Activated CD8-positive, alpha-beta memory T cell treated with anti-CD3 and anti-CD28 coated beads, Interleukin-2, amount 50 U/mL, for 24 hours (primary cell): ENCODE results near the gene FRMD8.
"Not testable (repeated sequence)": the region's sequence is repeated elsewhere in the genome, so short reads cannot be mapped to it uniquely, and the experiment has no call there.

ENCODE experiments used
- DNase-seq: peaks from one replicate; pipeline ENCODE4 v3.0.0-alpha.2; 2020; ENCODE audit errors: extremely low read depth

Gene FRMD8

GRCh38 chr11:65435981-65436411 is 49.6 kb downstream of the FRMD8 start:
- DNase-seq, result no peak

GRCh38 chr11:65436412-65437032 is 50.1 kb downstream of the FRMD8 start:
- DNase-seq, result no peak

DNA sequence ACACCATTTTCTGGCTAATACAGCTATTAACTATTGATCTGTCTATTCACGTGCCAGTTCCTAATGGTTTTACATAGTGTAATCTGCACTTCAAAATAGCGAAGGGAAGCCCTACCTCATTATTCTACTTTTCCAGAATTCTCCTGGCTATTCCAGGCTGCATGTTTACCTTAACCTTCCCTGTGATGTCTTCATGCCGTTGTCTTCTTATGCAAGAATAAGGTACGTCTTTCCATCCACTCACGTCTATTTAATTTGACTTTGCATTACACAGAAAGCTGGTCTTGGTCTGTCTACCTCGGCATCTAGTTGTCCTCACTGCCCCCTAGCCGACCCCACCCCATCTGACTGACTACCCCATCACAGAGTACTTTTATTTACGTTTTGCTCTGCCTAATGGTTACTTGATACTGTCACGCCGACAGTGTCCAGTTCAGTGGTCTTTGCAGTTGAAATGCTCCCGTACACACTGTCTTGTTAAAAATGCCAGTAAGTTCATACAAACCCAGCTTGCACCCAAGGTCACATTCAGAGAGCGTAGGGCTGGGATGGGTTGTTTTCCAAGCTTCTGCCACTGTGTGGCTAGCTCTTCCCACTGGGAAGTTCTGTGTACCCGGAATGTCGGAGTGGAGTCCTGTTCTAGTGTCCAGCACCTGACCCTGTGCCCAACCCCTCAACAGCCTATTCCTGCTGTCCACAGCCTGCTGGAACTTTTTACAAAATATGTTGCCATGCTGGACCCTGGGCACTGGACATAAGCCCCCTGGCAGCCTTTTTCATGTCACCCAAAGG is 51.2 kb downstream of the FRMD8 start:
- no peak for DNase-seq

DNA sequence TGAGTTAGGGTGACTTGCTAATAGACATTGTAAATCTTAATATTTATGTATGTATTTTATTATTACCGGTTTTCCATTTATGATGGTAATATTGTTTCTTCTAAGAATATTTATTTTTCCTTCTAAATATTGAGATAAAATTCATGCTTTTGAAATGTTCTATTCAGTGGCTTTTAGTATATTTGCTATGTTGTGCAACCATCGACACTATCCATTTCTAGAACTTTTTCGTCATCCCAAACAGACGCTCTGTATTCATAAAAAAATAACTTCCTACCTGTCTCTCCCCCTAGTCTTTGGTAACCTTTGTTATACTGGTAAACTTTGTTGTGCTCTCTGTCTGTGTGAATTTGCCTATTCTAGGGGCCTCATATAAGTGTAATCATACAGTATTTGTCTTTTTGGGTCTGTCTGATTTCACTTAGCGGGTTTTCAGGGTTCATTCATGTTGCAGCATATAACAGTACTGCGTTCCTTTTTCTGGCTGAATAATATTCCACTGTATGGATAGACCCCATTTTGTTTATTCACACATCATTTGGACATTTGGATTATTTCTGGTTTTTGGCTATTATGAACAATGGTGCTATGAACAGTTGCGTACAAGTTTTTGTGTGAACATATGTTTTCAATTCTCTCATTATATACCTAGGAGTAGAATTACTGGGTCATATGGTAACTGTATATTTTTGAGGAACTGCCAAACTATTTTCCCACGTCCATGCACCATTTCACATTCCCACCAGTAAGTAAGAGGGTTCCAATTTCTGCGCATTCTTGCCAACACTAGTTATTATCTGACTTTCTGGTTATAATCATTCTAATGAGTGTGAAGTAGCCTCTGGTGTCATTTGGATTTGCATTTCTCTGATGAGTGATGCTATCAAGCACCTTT is 52.1 kb downstream of the FRMD8 start:
- DNase-seq, result no peak

- DNase-seq, result no peak
Measured at GRCh38 chr11:65439331-65440181, 53.1 kb downstream of the FRMD8 start.

GRCh38 chr11:65440831-65441499 is 54.5 kb downstream of the FRMD8 start:
- DNase-seq, result no peak

- no peak for DNase-seq
Measured at GRCh38 chr11:65442842-65443331, 56.5 kb downstream of the FRMD8 start.

DNA sequence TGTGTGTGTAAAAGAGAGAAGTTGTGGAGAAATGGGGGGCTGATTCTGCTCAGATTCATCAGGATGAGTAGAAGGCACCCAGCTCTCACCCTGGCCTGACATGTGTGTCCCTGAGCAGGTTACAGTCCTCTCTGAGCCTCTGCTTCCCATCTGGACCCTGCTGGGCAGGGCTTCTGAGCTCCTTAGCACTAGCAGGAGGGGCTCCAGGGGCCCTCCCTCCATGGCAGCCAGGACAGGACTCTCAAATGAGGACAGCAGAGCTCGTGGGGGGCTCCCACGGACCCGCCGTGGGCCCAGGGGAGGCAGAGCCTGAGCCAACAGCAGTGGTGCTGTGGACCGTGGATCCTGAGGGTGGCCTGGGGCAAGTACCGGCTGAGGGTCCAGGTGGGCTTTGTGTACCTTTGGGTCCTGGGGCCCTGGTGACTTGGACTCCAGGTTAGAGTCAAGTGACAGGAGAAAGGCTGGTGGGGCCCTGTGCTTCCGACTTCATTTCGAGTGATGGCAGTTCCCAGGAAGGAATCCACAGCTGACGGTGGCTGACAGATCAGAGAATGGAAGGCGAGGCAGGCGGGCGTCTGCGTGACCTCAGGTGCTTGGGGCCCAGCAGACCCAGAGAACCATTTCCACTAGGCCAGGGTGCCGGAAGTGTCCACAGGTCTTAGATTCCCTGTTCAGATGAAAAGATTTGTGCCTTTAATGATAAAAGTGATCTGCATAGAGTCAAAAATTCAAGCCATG is 58.0 kb downstream of the FRMD8 start:
- no peak for DNase-seq

GRCh38 chr11:65445101-65445603 is 58.7 kb downstream of the FRMD8 start:
- no peak for DNase-seq

- DNase-seq, result no peak
Measured at GRCh38 chr11:65445604-65446445, 59.4 kb downstream of the FRMD8 start.

GRCh38 chr11:65446446-65447277 is 60.2 kb downstream of the FRMD8 start:
- DNase-seq, result no peak

DNA sequence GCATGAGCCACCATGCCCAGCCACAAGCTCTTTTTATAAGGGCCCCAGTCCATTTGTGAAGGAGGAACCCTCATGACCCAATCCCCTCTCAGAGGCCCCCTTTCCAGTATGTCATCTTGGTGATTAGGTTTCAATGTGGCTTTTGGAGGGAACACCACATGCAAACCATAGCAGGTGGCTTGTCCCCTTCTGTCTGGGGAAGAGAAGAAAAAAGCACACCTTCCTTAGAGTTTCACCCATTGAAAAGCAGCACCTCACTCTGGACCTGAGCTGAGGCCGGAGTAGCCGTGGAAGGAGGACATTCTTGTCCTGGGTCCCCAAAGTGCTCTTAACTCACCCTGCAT is 61.6 kb downstream of the FRMD8 start:
- DNase-seq, result no peak

DNA sequence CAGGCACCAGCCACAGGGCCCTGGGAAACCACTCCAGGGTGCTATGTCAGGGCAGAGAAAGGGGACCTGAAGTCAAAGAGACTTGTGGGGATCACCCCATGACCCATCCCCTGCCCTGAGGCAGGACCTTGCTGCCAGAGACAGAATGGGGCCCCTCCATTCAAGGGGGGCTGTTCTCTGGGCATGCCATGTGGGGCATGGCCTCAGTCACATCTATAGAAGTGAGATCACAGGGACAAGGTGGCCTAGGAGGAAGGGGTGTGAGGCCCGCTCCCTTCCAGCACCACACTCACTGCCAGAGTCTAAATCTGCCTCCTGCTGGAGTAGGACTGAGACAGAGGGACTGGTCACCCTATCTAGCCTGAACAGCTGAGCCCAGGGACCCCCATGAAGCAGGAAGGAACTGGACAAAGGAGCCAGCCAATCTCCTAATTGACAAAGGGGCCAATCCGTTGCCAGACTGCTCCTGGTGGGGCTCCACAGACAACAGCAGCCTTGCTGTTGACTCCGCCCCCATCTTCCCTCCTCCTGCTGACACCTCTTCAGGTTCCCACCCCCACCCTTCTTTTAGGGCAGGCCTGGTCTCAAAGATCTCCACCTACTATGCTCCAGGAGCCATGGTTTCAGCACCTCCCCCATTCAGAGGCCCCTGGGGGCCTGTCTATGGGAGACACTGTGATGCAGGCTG is 62.1 kb downstream of the FRMD8 start:
- DNase-seq, result no peak

DNA sequence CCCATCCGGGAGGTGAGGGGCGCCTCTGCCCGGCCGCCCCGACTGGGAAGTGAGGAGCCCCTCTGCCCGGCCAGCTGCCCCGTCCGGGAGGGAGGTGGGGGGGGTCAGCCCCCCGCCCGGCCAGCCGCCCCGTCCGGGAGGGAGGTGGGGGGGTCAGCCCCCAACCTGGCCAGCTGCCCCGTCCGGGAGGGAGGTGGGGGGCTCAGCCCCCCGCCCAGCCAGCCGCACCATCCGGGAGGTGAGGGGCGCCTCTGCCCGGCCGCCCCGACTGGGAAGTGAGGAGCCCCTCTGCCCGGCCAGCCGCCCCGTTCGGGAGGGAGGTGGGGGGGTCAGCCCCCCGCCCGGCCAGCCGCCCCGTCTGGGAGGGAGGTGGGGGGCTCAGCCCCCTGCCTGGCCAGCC is 64.9 kb downstream of the FRMD8 start:
- DNase-seq, result not testable (repeated sequence)

DNA sequence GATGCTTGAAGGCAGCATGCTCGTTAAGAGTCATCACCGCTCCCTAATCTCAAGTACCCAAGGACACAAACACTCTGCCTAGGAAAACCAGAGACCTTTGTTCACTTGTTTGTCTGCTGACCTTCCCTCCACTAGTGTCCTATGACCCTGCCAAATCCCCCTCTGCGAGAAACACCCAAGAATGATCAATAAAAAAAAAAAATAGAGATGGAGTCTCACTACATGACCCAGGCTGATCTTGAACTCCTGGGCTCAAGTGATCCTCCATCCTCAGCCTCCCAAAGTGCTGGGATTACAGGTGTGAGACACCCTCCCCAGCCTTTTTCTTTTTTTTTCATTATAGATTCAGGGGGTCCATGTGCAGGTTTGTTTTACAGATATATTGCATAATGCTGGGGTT is 65.8 kb downstream of the FRMD8 start:
- not testable (repeated sequence) for DNase-seq

- no peak for DNase-seq
Measured at GRCh38 chr11:65452806-65453490, 66.5 kb downstream of the FRMD8 start.

DNA sequence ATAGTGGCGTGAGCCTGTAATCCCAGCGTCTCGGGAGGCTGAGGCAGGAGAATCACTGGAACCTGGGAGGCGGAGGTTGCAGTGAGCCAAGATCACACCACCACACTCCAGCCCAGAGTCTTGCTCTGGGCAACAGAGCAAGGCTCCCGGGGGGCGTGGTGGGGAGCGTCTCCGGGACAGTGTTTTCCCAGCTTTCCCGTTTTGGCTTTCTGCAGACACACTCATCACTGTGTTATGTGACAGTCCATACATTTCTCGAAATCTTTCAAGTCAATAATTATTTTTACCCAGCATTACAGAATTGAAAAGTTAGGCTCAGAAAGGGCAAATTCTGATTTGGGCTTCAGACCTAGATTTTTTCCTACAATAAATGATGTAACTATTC is 67.9 kb downstream of the FRMD8 start:
- no peak for DNase-seq
